ENCODE data around the gene RPS28. TPM values are rescaled to one million over a fixed set of nuclear protein-coding genes. Genes with fewer than 3 reads are reported as not detected.

RPS28 gene
- polyA plus RNA-seq, 2 of the 4 experiments (the other 2 are of a cell fraction): 374 to 404 TPM

DNA sequence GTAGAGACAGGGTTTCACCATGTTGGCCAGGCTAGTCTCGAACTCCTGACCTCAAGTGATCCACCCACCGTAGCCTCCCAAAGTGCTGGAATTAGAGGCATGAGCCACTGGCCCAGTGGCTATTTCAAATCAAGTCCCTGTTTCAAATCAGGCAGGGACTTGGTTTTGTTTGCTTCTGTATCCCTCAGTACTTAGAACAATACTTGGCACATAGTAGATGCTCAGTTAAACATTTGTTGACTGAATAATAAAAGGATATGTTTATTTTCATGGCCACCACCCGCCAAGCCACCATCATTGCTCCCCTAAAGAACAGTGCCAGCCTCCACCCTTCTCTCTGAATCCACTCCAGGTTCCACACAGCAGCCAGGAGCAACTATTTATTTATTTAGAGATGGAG, 4.2 kb downstream of the RPS28 start (continued):
- TF ChIP-seq, protein P1, sequence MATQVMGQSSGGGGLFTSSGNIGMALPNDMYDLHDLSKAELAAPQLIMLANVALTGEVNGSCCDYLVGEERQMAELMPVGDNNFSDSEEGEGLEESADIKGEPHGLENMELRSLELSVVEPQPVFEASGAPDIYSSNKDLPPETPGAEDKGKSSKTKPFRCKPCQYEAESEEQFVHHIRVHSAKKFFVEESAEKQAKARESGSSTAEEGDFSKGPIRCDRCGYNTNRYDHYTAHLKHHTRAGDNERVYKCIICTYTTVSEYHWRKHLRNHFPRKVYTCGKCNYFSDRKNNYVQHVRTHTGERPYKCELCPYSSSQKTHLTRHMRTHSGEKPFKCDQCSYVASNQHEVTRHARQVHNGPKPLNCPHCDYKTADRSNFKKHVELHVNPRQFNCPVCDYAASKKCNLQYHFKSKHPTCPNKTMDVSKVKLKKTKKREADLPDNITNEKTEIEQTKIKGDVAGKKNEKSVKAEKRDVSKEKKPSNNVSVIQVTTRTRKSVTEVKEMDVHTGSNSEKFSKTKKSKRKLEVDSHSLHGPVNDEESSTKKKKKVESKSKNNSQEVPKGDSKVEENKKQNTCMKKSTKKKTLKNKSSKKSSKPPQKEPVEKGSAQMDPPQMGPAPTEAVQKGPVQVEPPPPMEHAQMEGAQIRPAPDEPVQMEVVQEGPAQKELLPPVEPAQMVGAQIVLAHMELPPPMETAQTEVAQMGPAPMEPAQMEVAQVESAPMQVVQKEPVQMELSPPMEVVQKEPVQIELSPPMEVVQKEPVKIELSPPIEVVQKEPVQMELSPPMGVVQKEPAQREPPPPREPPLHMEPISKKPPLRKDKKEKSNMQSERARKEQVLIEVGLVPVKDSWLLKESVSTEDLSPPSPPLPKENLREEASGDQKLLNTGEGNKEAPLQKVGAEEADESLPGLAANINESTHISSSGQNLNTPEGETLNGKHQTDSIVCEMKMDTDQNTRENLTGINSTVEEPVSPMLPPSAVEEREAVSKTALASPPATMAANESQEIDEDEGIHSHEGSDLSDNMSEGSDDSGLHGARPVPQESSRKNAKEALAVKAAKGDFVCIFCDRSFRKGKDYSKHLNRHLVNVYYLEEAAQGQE (IDR thresholded peaks at IDR 0.05): no peak
- no peak for TF ChIP-seq ZNF302 (CRISPR knock-in tag; IDR thresholded peaks at IDR 0.05)

- Histone ChIP-seq H3K4me3 (no peak overlapping the region), H3K9me3 (no peaks in the 10 kb centered on the region), H3K4me1 (peaks cover 7% of the 10 kb centered on the region; the same call in 2 of the 3 replicates), H3K4me2 (no peak overlapping the region), H3K27ac (no peak overlapping the region)
- CTCF ChIA-PET: no interaction called here
- TF ChIP-seq SREBF2 (IDR thresholded peaks at IDR 0.05) (no peak), FOSB (CRISPR knock-in tag; IDR thresholded peaks at IDR 0.05) (no peak), BHLHE40 (IDR thresholded peaks at IDR 0.05; ENCODE audit: low read depth, low read length) (no peak), TFCP2L1 (CRISPR knock-in tag; IDR thresholded peaks at IDR 0.05) (no peak), KDM5A (IDR thresholded peaks at IDR 0.05) (no peak), ZFP36 (IDR thresholded peaks at IDR 0.05; ENCODE audit: borderline replicate concordance, partially characterized antibody) (no peak), EHF (CRISPR knock-in tag; IDR thresholded peaks at IDR 0.05) (no peak), RAD21 (conservative IDR thresholded peaks at IDR 0.05 in 1 of 2, IDR thresholded peaks at IDR 0.05 in 1 of 2) (no peak), SMC3 (IDR thresholded peaks at IDR 0.05) (no peak), FOXS1 (CRISPR knock-in tag; IDR thresholded peaks at IDR 0.05) (no peak), E2F6 (IDR thresholded peaks at IDR 0.05; ENCODE audit: borderline replicate concordance, low read depth) (no peak), HOXB13 (CRISPR knock-in tag; IDR thresholded peaks at IDR 0.05; ENCODE audit: low read depth) (no peak), RFX5 (IDR thresholded peaks at IDR 0.05) (no peak)
- TF ChIP-seq, protein P1 (IDR thresholded peaks at IDR 0.05): no peak
- TF ChIP-seq, protein P2, sequence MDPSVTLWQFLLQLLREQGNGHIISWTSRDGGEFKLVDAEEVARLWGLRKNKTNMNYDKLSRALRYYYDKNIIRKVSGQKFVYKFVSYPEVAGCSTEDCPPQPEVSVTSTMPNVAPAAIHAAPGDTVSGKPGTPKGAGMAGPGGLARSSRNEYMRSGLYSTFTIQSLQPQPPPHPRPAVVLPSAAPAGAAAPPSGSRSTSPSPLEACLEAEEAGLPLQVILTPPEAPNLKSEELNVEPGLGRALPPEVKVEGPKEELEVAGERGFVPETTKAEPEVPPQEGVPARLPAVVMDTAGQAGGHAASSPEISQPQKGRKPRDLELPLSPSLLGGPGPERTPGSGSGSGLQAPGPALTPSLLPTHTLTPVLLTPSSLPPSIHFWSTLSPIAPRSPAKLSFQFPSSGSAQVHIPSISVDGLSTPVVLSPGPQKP (IDR thresholded peaks at IDR 0.05; ENCODE audit: low read depth, low read length): no peak
- TF ChIP-seq, protein P3, sequence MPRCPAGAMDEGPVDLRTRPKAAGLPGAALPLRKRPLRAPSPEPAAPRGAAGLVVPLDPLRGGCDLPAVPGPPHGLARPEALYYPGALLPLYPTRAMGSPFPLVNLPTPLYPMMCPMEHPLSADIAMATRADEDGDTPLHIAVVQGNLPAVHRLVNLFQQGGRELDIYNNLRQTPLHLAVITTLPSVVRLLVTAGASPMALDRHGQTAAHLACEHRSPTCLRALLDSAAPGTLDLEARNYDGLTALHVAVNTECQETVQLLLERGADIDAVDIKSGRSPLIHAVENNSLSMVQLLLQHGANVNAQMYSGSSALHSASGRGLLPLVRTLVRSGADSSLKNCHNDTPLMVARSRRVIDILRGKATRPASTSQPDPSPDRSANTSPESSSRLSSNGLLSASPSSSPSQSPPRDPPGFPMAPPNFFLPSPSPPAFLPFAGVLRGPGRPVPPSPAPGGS (IDR thresholded peaks at IDR 0.05): no peak
- ATAC-seq (no peak), DNase-seq (ENCODE audit: low read depth in 1 of 2, low spot score in 1 of 2) (no peak), FAIRE-seq (no peak)
- WGBS (ENCODE audit: missing lambda C conversion rate): 44% methylated on average over 3 of the region's 3 CpGs
- POLR2A ChIA-PET: no interaction called here
Measured at GRCh38 chr19:8329996-8330395, 8.7 kb downstream of the RPS28 start.

Measured in A549 (cell line).